H1 (cell line): Measurements from ENCODE around the gene FOXS1. TPM values are rescaled to one million over a fixed set of nuclear protein-coding genes. Genes with fewer than 3 reads are reported as not detected.

Experiments used
- BACH1 ChIP-seq: IDR thresholded peaks from 2 replicates; pipeline ENCODE4 v1.6.1; 2012; ENCODE audit warnings: low read length, improper control_type of control experiment
- NRF1 ChIP-seq: IDR thresholded peaks from 2 replicates; pipeline ENCODE4 v1.6.1; 2011; ENCODE audit warnings: mild to moderate bottlenecking, low read depth, low read length, improper control_type of control experiment
- YY1 ChIP-seq: IDR thresholded peaks from 2 replicates; pipeline ENCODE4 v1.6.1; 2011; ENCODE audit warnings: low read depth, mild to moderate bottlenecking, low read length
- polyA plus RNA-seq, 7 experiments: library from polyadenylated mRNA; depleted of rRNA in 3 of 7; stranded (reverse) in 5 of 7; unstranded in 2 of 7; fragments of >200 nt in 5 of 7; fragments of 200-250 nt in 2 of 7; gene quantifications; 1 replicate in 5 of 7; 2 replicates in 1 of 7; 4 replicates in 1 of 7; pipeline versions ENCODE4 v1.2.1 to v1.2.3, GENCODE V29; 2011 to 2013; ENCODE audit warnings: missing spikeins in 2 of 7, mixed read lengths in 2 of 7
- total RNA-seq: library from RNA; stranded (reverse); fragmentation: NEBNext Ultra II Directional; extraction: Animal tissue kit (Norgen Biotek cat#: 25700); gene quantifications from 2 replicates; pipeline ENCODE4 v1.2.1, GENCODE V29; 2021

FOXS1 gene
- total and polyA plus RNA-seq, 2 of the 8 experiments (the other 6 are each of a cell fraction or from before 2014, with no cell fraction given): 0.45 TPM; not detected in 1

DNA sequence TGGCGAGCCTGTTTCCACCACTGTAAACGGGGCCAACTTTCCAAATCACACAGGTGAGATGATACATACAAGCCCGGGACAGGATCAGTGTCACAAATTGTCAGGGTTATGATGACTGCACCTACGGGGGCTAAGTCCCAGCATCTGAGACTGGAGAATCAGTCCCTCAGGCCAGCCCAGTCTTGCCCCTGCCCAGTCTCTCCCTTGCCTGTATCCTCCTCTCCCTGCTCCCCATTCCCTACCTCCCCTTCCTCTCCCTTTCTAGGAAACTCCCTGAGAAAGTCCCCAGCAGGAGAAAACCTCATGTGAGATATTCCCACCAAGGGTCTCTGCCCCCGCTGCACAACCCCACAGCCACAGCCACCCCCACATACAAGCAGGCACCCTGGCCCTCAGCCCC, 1.5 kb downstream of the FOXS1 start (continued):
- no peak for TF ChIP-seq NRF1
- no peak for TF ChIP-seq YY1
- no peak for TF ChIP-seq BACH1
